HEK293T (cell line): ENCODE measurements around the gene FCRL6.

Experiments
- CTBP1 ChIP-seq: fragments of 450-650 bp; IDR thresholded peaks from 2 replicates; pipeline ENCODE4 v1.6.1; 2016; ENCODE audit warnings: borderline replicate concordance
- FOXK2 ChIP-seq: fragments of 450-650 bp; IDR thresholded peaks from 2 replicates; pipeline ENCODE4 v1.6.1; 2016; ENCODE audit warnings: mild to moderate bottlenecking
- FOXM1 ChIP-seq: fragments of 450-650 bp; IDR thresholded peaks from 2 replicates; pipeline ENCODE4 v1.6.1; 2017; ENCODE audit warnings: mild to moderate bottlenecking, borderline replicate concordance
- NFRKB ChIP-seq: fragments of 450-650 bp; IDR thresholded peaks from 2 replicates; pipeline ENCODE4 v1.6.1; 2016; ENCODE audit warnings: mild to moderate bottlenecking, moderate library complexity
- SP1 ChIP-seq: fragments of 450-650 bp; IDR thresholded peaks from 2 replicates; pipeline ENCODE4 v1.6.1; 2017
- SUZ12 ChIP-seq: fragments of 450-650 bp; IDR thresholded peaks from 2 replicates; pipeline ENCODE4 v1.6.1; 2016; ENCODE audit warnings: mild to moderate bottlenecking
- TARDBP ChIP-seq: fragments of 450-650 bp; IDR thresholded peaks from 2 replicates; pipeline ENCODE4 v1.6.1; 2016
- ZNF384 ChIP-seq: fragments of 450-650 bp; IDR thresholded peaks from 2 replicates; pipeline ENCODE4 v1.6.1; 2016

DNA sequence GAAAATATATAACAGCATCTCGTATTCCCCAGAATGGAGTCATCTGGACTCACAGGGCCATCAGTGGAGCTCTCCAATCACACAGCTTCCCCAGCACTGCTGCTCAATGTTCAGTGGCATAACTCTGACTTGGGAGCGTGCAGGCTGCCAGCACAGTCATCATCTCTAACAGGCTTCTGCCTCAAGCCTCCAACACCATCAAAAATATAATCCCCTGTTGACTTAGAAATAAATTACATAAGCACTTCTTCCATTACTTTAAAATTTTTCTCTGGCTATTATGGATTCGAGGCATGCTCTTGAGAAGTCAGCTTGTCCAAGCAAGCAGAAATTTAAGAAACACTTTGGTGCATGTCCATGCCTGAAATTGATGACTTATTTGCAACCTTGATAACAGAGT is 15.2 kb upstream of the FCRL6 start:
- TF ChIP-seq NFRKB (no peak), ZNF384 (no peak), SUZ12 (no peak), TARDBP (no peak), FOXM1 (no peak), SP1 (no peak), FOXK2 (no peak), CTBP1 (no peak)
